HG03175 (cell line): Measurements from ENCODE around the gene TP63.
A peak's percentile ranks its signal among the peaks of the same experiment; 100 is the strongest.

ENCODE experiments used
- ATAC-seq: cut with Tn5 transposase; IDR thresholded peaks from one replicate; pipeline ENCODE4 v1.9.1; 2021; ENCODE audit warnings: mild to moderate bottlenecking, moderate library complexity; ENCODE audit not compliant: unreplicated experiment

TP63 gene

GRCh38 chr3:189842681-189843602 is 211.8 kb downstream of the TP63 start:
- no peak for ATAC-seq

GRCh38 chr3:189845069-189845468 is 213.9 kb downstream of the TP63 start:
- ATAC-seq: no peak

GRCh38 chr3:189848395-189849040 is 217.3 kb downstream of the TP63 start:
- no peak for ATAC-seq

- no peak for ATAC-seq
Measured at GRCh38 chr3:189849262-189849661, 218.1 kb downstream of the TP63 start.

GRCh38 chr3:189851682-189852081 is 220.5 kb downstream of the TP63 start:
- no peak for ATAC-seq

GRCh38 chr3:189853906-189854305 is 222.7 kb downstream of the TP63 start:
- ATAC-seq: no peak

- no peak for ATAC-seq
Measured at GRCh38 chr3:189860296-189860695, 229.1 kb downstream of the TP63 start.

GRCh38 chr3:189862385-189862998 is 231.3 kb downstream of the TP63 start:
- ATAC-seq: no peak

- ATAC-seq: no peak
Measured at GRCh38 chr3:189863031-189863430, 231.8 kb downstream of the TP63 start.

- no peak for ATAC-seq
Measured at GRCh38 chr3:189868061-189868460, 236.9 kb downstream of the TP63 start.

GRCh38 chr3:189869165-189869564 is 238.0 kb downstream of the TP63 start:
- no peak for ATAC-seq

- ATAC-seq: no peak
Measured at GRCh38 chr3:189871418-189871817, 240.2 kb downstream of the TP63 start.

- ATAC-seq: peak; percentile 71
Measured at GRCh38 chr3:189883113-189883753, 252.0 kb downstream of the TP63 start.

GRCh38 chr3:189890496-189890895 is 259.3 kb downstream of the TP63 start:
- no peak for ATAC-seq

GRCh38 chr3:189896533-189896932 is 265.3 kb downstream of the TP63 start:
- no peak for ATAC-seq

- no peak for ATAC-seq
Measured at GRCh38 chr3:189897406-189897805, 266.2 kb downstream of the TP63 start.

- no peak for ATAC-seq
Measured at GRCh38 chr3:189898559-189899153, 267.5 kb downstream of the TP63 start.

GRCh38 chr3:189899186-189899585 is 268.0 kb downstream of the TP63 start:
- ATAC-seq: no peak

GRCh38 chr3:189900578-189900977 is 269.4 kb downstream of the TP63 start:
- ATAC-seq: no peak

- ATAC-seq: no peak
Measured at GRCh38 chr3:189901481-189901880, 270.3 kb downstream of the TP63 start.
